LHCN-M2 (cell line): ENCODE results near the gene ADPRH. TPM values are rescaled to one million over a fixed set of nuclear protein-coding genes. Genes with fewer than 3 reads are reported as not detected.
"Not testable (repeated sequence)": the region's sequence is repeated elsewhere in the genome, so short reads cannot be mapped to it uniquely, and the experiment has no call there.

Source experiments
- DNase-seq: peaks from one replicate; pipeline ENCODE4 v3.0.0-alpha.2; 2012; ENCODE audit warnings: low read depth
- polyA plus RNA-seq: library from polyadenylated mRNA; unstranded; fragments of >200 nt; gene quantifications from one replicate; pipeline ENCODE4 v1.2.1, GENCODE V29; 2012; ENCODE audit warnings: missing spikeins
- total RNA-seq: library from RNA; depleted of rRNA; stranded (reverse); fragments of >200 nt; gene quantifications from 2 replicates; pipeline ENCODE4 v1.2.3, GENCODE V29; 2014; rRNA removed

ADPRH gene
- 13.3 and 14.7 TPM in 2 replicates for total RNA-seq
- polyA plus RNA-seq = 10.7 TPM

DNA sequence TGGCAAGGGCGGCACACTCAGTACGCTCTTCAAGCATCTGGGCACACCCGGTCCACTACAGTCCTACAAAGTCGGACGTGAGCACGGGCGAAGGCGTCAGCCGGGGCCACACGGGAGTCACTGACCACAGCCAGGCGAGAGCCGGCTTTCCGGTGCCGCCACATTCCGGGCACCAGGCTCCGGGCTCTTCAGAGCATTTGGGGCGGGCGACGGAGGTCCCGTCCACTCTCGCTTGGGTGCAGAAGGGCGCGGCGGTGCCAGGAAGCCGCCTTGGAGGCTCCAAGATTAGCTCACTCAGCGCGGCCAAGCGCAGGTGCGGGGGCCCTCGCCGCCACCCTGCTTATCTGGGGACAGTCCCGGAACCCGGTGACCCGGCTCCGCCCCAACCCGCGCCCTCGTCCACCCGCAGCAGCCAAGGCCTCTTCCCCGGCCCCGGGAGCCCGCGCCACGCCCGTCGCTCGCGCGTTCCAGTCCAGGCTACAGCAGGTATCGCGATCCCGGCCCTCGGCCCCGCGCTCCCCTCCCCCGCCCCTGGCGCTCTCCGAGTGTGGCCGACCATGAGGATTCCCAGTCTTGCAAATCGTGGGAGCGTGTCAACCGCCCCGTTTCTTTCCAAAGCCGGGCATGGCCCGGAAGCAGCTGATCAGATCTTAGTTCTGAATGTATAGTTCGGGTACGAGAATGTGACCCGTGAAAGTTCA is at the start of gene ADPRH:
Gene ADPRH (plus strand): TSS at position 127 of the 701 bp plus-strand sequence. CDS start 2,678 bp downstream, outside the sequence.
- peak; percentile 78 for DNase-seq

DNA sequence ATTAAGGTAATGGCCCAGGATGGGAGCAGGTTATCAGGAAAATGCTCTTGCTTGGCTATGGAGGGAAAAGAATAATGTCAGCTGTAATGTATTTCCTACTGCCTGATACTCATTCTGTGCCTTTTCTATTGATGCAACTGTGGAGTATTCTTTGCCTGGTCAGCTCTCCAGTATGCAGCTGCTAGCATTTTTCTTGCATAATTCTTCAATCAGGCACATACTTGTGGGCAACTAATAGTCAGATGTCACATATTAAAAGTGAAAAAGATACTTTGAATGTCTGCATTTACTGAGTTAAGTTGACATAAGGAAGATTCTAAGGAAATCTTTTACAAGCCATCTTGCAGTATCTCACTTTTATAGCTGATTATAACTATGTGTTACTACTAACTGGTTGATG is 49.4 kb upstream of the ADPRH start:
- peak; percentile 79 for DNase-seq

DNA sequence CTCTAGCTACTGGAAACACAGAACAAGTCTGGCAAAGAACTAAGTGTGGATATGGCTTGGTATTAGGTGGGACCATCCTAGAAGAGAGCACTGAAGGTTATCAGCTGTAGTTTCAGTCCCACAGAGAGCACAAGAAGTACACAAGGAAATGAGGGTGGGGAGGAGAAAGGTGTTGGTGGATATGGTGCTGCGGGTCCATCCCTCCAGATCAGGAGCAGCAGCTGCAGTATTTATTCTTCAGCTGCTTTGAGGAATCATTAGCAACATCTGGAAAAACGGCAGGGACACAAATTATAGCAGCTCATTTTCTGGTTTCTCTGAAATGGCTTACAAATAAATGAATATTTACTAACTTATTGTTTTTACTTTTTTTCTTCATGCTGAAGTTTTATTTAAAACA is 48.8 kb upstream of the ADPRH start:
- peak; percentile 10 for DNase-seq

DNA sequence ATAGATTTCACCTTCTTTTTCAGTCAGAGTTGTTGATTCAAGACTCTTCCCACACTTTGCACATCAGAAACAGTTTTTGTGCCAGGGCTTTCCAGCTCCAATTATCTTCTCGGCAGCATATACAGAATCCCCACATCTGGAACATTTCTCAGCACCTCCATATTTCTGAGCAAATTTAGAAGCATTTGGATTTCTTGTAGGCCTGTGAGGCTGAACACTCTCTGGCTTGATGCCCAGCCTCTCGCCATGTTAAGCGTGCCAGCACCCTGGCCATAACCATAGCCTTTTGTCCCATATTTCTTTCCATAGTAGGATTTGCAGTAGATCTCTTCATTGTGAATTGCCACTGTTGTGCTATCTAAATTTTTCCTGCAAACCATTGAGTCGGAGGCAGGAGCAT is 48.1 kb upstream of the ADPRH start:
- no peak for DNase-seq

DNA sequence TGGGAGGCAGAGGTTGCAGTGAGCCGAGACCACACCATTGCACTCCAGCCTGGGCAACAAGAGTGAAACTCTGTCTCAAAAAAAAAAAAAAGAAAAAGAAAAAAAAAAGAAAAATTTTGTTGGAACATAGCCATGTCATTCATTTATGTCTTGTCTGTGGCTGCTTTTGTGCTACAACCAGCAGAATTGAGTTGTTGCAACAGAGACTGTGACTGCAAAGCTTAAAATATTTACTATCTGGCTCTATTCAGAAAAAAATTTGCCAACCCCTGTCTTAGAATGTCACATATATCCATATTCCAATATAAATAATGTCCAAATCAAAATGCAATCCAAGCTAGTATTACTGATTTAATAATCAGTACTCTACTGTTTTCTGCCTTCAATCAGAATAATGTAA is 45.0 kb upstream of the ADPRH start:
- DNase-seq = no peak

DNA sequence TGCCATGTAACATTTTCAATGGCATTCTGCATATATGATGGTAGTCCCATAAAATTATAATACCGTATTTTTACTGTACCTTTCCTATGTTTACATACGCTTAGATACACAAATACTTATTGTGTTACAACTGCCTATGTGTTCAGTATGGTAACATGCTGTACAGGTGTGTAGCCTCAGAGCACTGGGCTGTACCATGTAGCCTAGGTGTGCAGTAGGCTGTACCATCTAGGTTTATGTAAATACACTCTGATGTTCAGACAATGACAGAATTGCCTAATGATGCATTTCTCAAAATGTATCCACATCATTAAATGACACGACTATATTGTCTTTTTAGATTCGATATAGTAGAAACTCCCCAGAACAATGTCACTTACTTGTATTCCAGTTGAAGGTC is 42.5 kb upstream of the ADPRH start:
- no peak for DNase-seq

DNA sequence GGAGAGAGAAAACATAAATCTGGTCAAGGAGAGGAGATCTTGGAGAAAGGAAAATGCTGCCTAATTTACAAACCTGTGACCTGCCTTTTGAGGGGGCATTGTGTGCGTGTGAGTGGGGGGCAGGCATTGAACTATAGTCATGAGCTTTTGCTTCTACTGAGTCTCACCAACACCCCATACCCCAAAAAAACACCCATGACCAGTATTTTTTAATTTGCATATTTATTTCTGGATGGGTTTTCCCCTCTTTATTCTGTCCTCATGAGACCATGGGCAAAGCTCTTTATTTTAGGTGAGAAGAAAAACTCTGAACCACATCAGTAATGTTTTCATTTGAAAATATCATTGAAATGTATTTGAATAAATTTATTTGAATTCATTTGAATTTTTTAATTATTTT is 40.5 kb upstream of the ADPRH start:
- DNase-seq = no peak

DNA sequence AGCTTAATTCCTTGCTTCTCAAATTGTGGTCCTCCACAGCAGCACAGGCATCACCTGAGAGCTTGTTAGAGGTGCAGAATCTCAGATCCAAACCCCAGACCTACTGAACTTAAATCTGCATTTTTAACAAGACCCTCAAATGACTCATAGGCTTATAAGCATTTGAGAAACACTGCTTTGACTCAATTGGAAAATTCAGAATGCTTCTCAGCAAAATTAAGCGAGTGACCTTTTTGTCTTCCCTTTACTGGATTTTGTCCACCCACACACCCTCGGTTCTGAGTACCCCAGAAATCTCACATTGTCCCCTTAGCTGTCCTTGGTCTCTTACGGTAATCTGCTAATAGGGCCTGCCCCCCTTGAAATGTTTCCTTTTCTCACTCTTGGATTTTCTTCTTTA is 37.7 kb upstream of the ADPRH start:
- DNase-seq = no peak

DNA sequence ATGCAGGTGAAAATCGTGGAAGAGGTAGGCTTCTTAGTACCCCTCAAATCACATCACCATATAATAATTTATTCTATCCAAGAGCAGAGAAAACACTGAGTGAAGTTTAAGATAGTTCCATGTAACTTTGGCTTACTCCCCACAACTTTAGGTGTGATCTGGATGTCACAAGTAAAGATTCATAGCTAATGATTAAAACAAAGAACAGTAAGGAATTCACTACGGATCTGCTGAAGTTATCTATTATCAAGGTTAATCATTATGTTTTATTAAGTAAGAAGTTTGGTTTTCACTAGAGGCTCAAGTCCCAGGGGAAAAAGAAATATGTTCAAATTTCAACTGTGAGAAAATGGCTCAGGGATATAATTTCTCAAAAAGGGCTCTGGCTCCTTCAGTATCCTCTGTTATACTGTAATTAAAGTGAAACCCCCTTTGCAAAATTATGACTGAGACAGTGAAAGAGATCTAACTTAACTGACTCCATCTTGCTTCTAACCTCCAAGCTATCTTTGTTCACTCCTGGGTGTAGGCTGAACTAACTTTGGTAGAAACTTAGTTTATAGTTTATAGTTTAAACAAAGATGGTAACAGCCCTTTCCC is 37.0 kb upstream of the ADPRH start:
- DNase-seq = no peak

DNA sequence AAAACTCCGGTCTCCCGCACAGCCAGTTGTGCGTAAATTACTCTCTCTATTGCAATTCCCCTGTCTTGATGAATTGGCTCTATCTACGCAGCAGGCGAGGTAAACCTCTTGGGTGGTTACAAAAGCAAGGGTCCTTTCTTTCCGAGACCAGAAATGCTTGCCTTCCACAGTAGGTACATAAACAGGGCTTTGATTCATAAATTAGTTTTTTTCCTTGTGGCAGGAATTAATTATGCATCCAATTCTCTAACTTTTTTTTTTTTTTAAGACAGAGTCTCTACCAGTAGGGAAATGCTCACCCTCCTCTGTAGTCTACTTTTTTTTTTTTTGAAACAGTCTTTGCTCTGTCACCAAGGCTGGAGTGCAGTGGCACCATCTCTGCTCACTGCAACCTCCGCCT is 36.1 kb upstream of the ADPRH start:
- no peak for DNase-seq

DNA sequence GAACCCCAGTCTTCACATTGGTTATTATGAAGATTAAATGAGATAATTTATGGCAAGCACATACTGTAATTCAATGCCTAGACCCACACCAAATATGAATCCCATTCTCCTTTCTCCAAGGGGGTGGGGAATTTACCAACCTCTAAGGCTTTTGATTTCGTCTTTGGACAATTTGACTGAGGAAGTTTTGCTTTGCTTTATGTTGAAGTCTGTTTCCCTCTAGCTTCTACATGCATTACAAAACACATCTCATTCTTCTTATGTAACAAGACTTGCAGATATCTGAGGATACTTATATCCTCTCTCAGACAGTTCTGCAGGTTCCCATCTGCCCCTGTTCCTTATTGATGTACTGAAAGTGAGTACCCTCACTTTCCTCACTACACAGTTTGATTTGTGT is 32.1 kb upstream of the ADPRH start:
- no peak for DNase-seq

DNA sequence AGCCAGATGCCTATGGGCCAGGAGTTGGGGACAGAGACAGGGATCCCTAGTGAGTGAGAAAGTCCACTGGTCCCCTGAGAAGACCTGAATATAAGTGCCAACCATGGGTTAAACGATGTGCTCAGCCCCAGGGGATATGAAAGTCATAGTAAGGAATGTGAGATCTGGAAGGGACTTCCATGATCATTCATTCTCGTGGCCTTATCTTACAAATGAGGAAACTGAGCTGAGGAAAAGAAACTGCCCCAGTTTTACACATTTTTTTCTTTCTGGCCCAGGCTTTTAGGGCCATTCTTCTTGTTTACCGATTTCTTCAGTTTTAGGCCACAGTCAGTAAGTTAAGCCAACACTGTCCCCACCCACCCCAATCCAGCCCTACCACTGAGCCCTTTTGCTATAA is 31.0 kb upstream of the ADPRH start:
- DNase-seq = no peak

DNA sequence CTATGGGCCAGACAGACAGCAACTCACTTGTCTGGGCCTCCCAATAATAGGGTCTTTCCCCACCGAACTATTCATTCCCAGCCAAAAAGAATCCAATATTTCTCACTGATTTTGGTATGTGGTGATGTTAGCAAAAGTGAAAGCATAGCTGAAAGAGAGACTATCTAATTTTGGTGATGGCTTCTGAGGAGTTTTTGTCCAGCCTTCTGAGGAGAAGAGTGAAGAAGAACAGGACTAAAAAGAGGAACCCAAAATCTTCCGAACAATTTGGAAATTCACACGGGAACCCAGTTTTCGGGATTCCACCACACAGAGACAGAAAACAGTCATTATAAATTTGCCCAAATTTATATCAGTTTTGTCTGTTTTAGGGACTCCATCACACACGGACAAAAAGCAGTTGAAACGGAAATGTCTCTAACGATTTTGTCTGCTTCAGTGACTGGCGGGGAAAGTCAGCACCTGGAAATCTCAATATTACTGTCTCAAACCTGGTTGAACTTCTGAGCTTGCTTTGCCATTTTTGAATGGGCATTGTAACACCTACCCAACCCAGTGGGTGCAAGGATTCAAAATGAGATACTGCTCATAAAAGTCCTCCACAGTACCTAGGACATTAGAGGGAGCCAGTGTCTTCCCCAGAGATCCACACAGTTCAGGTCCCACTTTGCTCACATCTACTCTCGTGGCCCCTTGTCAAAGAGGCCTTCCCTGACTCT is 28.9 kb upstream of the ADPRH start:
- no peak for DNase-seq

DNA sequence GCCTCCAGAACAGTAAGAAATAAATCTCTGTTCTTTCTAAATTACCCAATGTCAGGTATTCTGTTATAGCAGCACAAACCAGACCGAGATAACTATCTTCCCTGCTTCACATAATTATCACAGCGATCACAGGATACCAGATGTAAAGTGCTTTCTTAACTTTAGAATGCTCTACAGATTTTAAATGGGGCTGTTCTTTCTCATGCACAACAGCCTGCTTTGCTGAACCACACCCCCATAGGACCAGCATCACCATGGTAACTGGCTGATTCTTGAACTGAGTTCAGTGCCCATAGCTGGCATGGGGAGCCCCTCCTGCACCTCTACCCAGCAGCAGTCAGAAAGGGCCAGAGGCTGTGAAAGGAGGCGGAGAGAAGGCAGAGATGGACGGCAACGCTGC is 27.7 kb upstream of the ADPRH start:
- no peak for DNase-seq

DNA sequence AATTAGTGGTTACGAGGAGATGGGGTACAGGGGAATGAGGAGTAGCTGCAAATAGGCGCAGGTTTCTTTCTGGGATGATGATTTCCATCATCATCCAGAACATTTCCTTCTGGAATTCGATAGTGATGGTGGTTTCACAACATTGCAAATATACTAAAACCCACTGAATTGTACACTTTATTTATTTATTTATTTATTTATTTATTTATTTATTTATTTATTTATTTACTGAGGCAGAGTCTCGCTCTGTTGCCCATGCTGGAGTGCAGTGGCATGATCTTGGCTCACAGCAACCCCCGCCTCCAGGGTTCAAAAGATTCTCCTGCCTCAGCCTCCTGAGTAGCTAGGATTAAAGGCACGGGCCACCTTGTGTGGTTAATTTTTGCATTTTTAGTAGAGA is 26.4 kb upstream of the ADPRH start:
- DNase-seq = not testable (repeated sequence)

DNA sequence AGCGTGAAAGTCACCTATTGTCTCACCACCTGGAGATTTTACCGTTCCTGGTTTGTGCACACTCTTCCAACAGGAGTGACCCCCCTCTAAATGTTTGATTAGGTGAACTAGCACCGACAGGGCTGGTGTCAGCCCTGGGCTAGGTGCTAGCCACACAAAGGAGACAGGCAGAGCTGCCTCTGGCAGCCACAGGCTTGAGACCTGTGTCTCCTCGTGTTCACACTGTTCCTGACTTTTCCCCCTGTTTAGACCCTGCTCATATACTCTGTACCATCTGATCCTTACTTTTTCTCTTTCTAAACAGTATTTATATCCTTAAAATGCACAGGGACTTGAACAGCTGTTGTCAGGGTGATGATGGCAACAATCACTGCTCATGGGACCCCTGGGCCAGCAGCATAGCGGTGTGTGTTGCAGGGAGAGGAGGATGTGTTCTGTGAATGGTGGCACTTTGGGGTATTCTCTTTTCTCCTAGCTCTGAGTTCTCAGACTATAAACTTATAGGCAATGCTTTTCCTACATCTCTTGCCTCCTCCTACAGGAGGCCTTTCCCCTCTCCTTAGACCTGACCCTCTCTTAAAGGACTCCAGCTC is 25.4 kb upstream of the ADPRH start:
- no peak for DNase-seq

DNA sequence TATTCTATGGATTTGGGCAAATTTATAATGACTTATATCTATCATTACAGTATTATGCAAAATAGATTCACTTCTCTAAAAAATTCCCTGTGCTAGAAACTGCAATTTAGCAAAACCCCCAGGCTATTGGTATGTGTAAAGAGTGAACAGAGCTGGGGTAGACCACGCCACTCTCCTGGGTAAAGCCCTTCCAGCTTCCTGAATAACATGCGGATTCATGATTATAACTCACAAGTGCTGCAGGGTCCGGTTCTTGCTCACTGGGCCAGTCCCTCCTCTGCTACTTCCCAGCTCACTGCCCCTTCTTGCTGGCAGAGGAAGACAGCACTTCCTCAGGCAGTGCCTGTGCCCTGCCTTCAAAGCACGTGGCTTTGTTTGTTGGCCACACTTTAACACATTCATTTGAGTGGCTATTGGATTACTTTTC is 24.0 kb upstream of the ADPRH start:
- DNase-seq = no peak

DNA sequence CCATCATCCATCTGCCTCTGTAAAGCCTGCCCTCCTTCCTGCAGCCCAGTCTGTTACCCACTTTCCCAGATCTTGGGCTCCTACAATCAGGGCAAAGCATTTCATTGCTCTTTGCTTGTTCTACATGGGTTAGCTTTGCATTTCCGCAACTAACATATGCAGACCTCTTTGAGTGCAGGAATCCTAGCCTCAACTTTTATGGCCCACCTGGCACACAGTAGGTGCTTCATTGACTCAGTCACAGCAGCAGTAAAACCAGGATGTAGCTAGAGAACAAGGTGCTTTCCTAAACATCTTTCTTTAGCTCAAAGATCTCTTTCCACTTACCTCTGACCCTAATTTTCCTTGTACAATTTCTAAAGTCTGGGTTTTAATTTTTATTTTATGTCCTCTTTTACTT is 23.4 kb upstream of the ADPRH start:
- no peak for DNase-seq

DNA sequence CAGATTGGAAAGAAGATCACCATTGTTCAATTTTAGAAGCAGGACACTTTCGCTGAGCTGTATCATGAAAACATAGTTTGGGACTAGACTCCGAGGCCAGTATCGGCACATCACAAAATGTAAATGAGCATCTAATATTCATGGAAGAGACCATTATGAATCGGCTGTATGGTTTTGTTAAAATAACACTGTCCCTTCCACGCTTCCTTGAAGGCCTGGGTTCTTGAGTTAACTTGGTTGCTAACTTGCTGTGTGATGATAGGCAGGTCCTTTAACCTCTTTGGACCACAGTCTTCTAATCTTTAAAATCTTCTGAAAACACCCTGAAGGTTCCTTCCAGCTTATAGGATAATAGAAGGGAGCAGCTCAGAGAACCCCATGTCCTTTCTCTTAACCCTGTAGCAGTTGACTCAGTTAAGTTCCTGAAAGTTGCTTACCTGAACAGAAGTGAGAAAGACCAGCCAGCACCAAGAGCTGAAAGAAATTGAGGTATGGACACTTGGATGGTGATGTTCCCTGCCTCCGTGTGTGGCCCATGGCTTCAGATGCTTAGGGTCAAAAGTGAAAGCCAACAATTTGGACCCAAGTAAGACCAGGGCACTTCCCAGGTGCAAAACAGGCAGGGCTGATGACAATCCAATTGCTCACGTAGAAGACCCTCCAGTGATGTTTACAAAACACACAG is 22.0 kb upstream of the ADPRH start:
- no peak for DNase-seq

DNA sequence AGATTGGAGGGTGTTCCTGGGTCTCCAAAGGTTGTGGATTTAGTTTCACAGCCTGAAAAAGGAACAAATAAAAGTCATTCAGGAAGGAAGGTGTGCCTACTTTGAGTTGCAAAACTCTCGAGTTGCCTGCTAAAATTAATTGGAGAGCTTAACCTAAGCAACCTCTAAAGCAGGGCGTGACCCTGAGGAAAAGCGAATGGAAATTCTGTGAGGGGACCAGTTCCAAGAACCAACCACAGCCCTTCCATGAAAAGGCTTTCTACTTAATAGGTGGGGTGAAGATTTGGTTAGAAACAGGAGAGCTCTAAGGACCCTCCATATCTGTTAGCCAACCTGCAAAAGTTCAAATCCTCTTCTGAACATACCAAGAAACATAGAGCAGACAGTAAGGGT is 21.4 kb upstream of the ADPRH start:
- DNase-seq = no peak

DNA sequence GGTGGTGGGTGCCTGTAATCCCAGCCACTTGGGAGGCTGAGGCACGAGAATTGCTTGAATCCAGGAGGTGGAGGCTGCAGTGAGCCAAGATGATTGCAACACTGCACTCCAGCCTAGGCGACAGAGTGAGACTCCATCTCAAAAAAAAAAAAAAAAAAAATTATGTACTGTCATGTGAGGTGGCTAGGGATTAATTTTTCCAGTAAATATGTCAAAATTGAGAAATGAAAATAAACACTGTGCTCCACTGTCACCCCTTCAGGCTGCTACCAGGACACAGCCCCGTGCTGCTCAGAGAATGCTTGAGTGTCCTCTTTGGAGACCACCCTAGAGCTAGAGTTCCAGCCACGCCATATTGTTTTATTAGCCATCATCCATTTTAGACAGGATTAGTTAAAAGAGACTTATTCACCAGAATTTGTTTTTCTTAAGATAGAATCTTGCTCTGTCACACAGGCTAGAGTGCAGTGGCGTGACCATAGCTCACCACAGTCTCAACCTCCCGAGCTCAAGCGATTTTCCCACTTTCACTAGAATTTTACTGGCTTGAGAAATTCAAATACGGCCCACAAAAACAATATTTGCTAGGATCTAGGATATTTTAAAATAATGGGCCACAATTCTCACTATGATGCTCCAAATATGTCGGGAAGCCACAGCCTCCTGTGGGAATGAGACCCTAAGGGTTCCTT is 20.5 kb upstream of the ADPRH start:
- no peak for DNase-seq
